GM12864 (cell line): Measurements from ENCODE around the gene DGCR8.

Source experiments
- DNase-seq: peaks from one replicate; pipeline ENCODE4 v3.0.0-alpha.2; 2011; ENCODE audit warnings: low read depth
- H3K4me3 ChIP-seq: 2 replicates; pipeline ENCODE4 v1.5.1; 2011; ENCODE audit warnings: mild to moderate bottlenecking, low read depth, low read length, control low read depth
- CTCF ChIP-seq: IDR thresholded peaks from 2 replicates; pipeline ENCODE4 v1.5.1; 2011; ENCODE audit warnings: low read depth, mild to moderate bottlenecking, moderate library complexity, low read length, control low read depth, inconsistent platforms; ENCODE audit errors: missing control alignments

The DGCR8 gene

GRCh38 chr22:20069331-20070042, 10.6 kb upstream of the DGCR8 start:
- no peak overlapping the region for H3K4me3 ChIP-seq
- no peak for TF ChIP-seq CTCF

GRCh38 chr22:20071524-20071972, 8.5 kb upstream of the DGCR8 start:
- no peak for TF ChIP-seq CTCF
- H3K4me3 ChIP-seq: no peak overlapping the region
- DNase-seq: no peak

More at GRCh38 chr22:20069331-20070042, 10.6 kb upstream of the DGCR8 start:
- DNase-seq: no peak

- DNase-seq: no peak
- no peak overlapping the region for H3K4me3 ChIP-seq
- peak; percentile 1 for TF ChIP-seq CTCF
Measured at GRCh38 chr22:20076627-20077172, 3.3 kb upstream of the DGCR8 start.

GRCh38 chr22:20080445-20080775, 369 bp downstream of the DGCR8 start:
- TF ChIP-seq CTCF: no peak
- no peak for DNase-seq
- H3K4me3 ChIP-seq: peak overlapping the region; percentile 59

GRCh38 chr22:20080776-20081654, 974 bp downstream of the DGCR8 start:
- TF ChIP-seq CTCF: no peak
- H3K4me3 ChIP-seq: peak overlapping the region; percentile 59
- DNase-seq: no peak

- DNase-seq: no peak
- no peak for TF ChIP-seq CTCF
- H3K4me3 ChIP-seq: no peak overlapping the region
Measured at GRCh38 chr22:20083157-20083890, 3.3 kb downstream of the DGCR8 start.
